Panc1 (cell line): ENCODE measurements around the gene BCL2L1. TPM values are rescaled to one million over a fixed set of nuclear protein-coding genes. Genes with fewer than 3 reads are reported as not detected.

Source experiments
- ATAC-seq: fragments of 200-7000 bp; cut with Tn5 transposase; 2 replicates; pipeline ENCODE4 v1.9.1; 2020; ENCODE audit warnings: mild to moderate bottlenecking, moderate library complexity
- BruUV-seq: library from RNA; stranded (reverse); fragments of 400-500 nt; replicated peaks from 2 replicates; lab custom pipeline; 2021; lab: Mats Ljungman, UMichigan
- CTCF ChIA-PET: fragments of 300-600 bp; sonication (Branson Sonifier 250); formaldehyde crosslinking; loops from one replicate; lab custom pipeline; 2022; ENCODE audit warnings: antibody characterized with exemption; lab: Charles Lee
- POLR2A ChIA-PET: fragments of 300-600 bp; sonication (Branson Sonifier 250); formaldehyde crosslinking; loops from one replicate; lab custom pipeline; 2022; ENCODE audit warnings: antibody characterized with exemption; lab: Charles Lee
- DNase-seq: peaks from one replicate; pipeline ENCODE4 v3.0.0-alpha.2; 2010; ENCODE audit warnings: low read depth, low spot score
- H3K27ac ChIP-seq: 2 replicates; pipeline ENCODE4 v1.5.1; 2011; ENCODE audit warnings: mild to moderate bottlenecking, low read length, inconsistent platforms
- H3K27me3 ChIP-seq: fragments of 200-500 bp; sonication (Bioruptor generic); 2 replicates; pipeline ENCODE4 v1.6.0; 2014; ENCODE audit warnings: low read length, inconsistent platforms; ENCODE audit not compliant: control insufficient read depth, insufficient read depth
- H3K36me3 ChIP-seq: fragments of 200-500 bp; sonication (Bioruptor generic); 2 replicates; pipeline ENCODE4 v1.5.1; 2014; ENCODE audit warnings: inconsistent platforms, mild to moderate bottlenecking, low read length, moderate library complexity; ENCODE audit not compliant: control insufficient read depth, insufficient read depth
- H3K4me1 ChIP-seq: 2 replicates; pipeline ENCODE4 v1.5.1; 2011; ENCODE audit warnings: inconsistent platforms, mild to moderate bottlenecking, low read length, moderate library complexity; ENCODE audit not compliant: control insufficient read depth, insufficient read depth
- H3K4me3 ChIP-seq, 2 experiments: 2 replicates each; pipeline ENCODE4 v1.5.1; 2011 to 2012; ENCODE audit warnings: low read depth in 2 of 2, low read length in 2 of 2, mild to moderate bottlenecking in 2 of 2, inconsistent platforms in 1 of 2, moderate library complexity in 1 of 2
- H3K9me3 ChIP-seq: fragments of 200-500 bp; sonication (Bioruptor generic); 2 replicates; pipeline ENCODE4 v1.5.1; 2014; ENCODE audit warnings: low read depth, mild to moderate bottlenecking, inconsistent platforms, low read length, moderate library complexity; ENCODE audit not compliant: control insufficient read depth, insufficient read depth
- CTCF ChIP-seq: fragments of 450-650 bp; IDR thresholded peaks from 2 replicates; pipeline ENCODE4 v1.5.1; 2017; ENCODE audit warnings: mild to moderate bottlenecking
- POLR2AphosphoS5 ChIP-seq: IDR thresholded peaks from 2 replicates; pipeline ENCODE4 v1.6.1; 2012; ENCODE audit warnings: mild to moderate bottlenecking, low read depth, low read length, moderate library complexity
- REST ChIP-seq, 2 experiments: IDR thresholded peaks; 2 replicates each; pipeline ENCODE4 v1.6.1; 2011 to 2012; ENCODE audit warnings: low read depth in 2 of 2, control low read depth in 1 of 2, low read length in 1 of 2, mild to moderate bottlenecking in 1 of 2, moderate library complexity in 1 of 2; ENCODE audit not compliant: insufficient read depth in 1 of 2
- SIN3A ChIP-seq: IDR thresholded peaks from 2 replicates; pipeline ENCODE4 v1.6.1; 2012; ENCODE audit warnings: low read depth, mild to moderate bottlenecking, low read length, moderate library complexity, borderline replicate concordance; ENCODE audit not compliant: insufficient read depth
- TCF7L2 ChIP-seq: IDR thresholded peaks from 2 replicates; pipeline ENCODE4 v1.6.1; 2011; ENCODE audit warnings: mild to moderate bottlenecking, low read depth, low read length, inconsistent platforms
- in situ Hi-C: cut with HindIII; loops from 2 replicates; pipeline ENCODE4 v1.10.0; 2016; ENCODE audit warnings: low sequenced_read_pairs, low pct_unique_long_range_greater_than_20kb
- intact Hi-C: fragments of 100-400 bp; cut with micrococcal nuclease; formaldehyde crosslinking; loops from one replicate; pipeline ENCODE4 v1.10.0; 2022; ENCODE audit not compliant: unreplicated experiment
- total RNA-seq: library from RNA; stranded (reverse); gene quantifications from one replicate; pipeline ENCODE4 v1.2.1, GENCODE V29; 2021; ENCODE audit not compliant: unreplicated experiment

Gene BCL2L1
- total RNA-seq, 1 experiment from 2014 or later = 150 TPM

GRCh38 chr20:31699801-31700728 lies 22.6 kb downstream of the BCL2L1 start:
- TF ChIP-seq TCF7L2 (no peak), POLR2AphosphoS5 (no peak), REST (IDR thresholded peaks at IDR 0.05; ENCODE audit: insufficient read depth in 1 of 2, low read depth in 2 of 2, low read length in 1 of 2) (no peak), CTCF (no peak), SIN3A (no peak)
- BruUV-seq = no TSS peak
- in situ Hi-C loops = no loop called here
- peaks cover 38% of the 10 kb centered on the region for H3K4me1 ChIP-seq
- H3K9me3 ChIP-seq = no peaks in the 10 kb centered on the region
- ChIA-PET POLR2A (interaction anchor here (0.7 to 1.1 kb wide), 2 partner anchors 9 to 23 kb away, joined by 3 read pairs; no protein-coding TSS in a partner anchor), CTCF (interaction anchor here (0.5 to 2.1 kb wide), 3 partner anchors 24 to 143 kb away, joined by 3 to 9 read pairs (median 6); no protein-coding TSS in a partner anchor)
- peak overlapping the region; percentile 71 for H3K27ac ChIP-seq
- H3K4me3 ChIP-seq = no peak overlapping the region
- H3K27me3 ChIP-seq = no peaks in the 10 kb centered on the region
- peaks cover 4% of the 10 kb centered on the region; the same call in 1 of the 2 replicates for H3K36me3 ChIP-seq
- intact Hi-C loops = no loop called here
- no peak for ATAC-seq
- DNase-seq = no peak

GRCh38 chr20:31698803-31699718 lies 23.6 kb downstream of the BCL2L1 start:
- peaks cover 4% of the 10 kb centered on the region; the same call in 1 of the 2 replicates for H3K36me3 ChIP-seq
- no peak overlapping the region for H3K4me3 ChIP-seq
- ATAC-seq (peak; percentile 43), DNase-seq (peak; percentile 99)
- TF ChIP-seq SIN3A (no peak), CTCF (no peak), REST (IDR thresholded peaks at IDR 0.05; ENCODE audit: insufficient read depth in 1 of 2, low read depth in 2 of 2, low read length in 1 of 2) (no peak), TCF7L2 (no peak), POLR2AphosphoS5 (no peak)
- H3K27ac ChIP-seq = peak overlapping the region; percentile 71
- BruUV-seq = TSS peak; percentile 0
- H3K27me3 ChIP-seq = no peaks in the 10 kb centered on the region
- CTCF ChIA-PET = interaction anchor here (0.5 to 2.1 kb wide), 5 partner anchors 25 to 142 kb away, joined by 3 to 10 read pairs (median 6); no protein-coding TSS in a partner anchor
- peaks cover 40% of the 10 kb centered on the region for H3K4me1 ChIP-seq
- POLR2A ChIA-PET = interaction anchor here (0.6 to 1.1 kb wide), 6 partner anchors 8 to 1860 kb away, joined by 3 to 5 read pairs (median 4); no protein-coding TSS in a partner anchor
- intact Hi-C loops = no loop called here
- in situ Hi-C loops = no loop called here
- no peaks in the 10 kb centered on the region for H3K9me3 ChIP-seq
